Measurements from ENCODE around the gene STAC.
A peak's percentile ranks its signal among the peaks of the same experiment; 100 is the strongest.
"Not testable (repeated sequence)": the region's sequence is repeated elsewhere in the genome, so short reads cannot be mapped to it uniquely, and the experiment has no call there.

STAC gene

DNA sequence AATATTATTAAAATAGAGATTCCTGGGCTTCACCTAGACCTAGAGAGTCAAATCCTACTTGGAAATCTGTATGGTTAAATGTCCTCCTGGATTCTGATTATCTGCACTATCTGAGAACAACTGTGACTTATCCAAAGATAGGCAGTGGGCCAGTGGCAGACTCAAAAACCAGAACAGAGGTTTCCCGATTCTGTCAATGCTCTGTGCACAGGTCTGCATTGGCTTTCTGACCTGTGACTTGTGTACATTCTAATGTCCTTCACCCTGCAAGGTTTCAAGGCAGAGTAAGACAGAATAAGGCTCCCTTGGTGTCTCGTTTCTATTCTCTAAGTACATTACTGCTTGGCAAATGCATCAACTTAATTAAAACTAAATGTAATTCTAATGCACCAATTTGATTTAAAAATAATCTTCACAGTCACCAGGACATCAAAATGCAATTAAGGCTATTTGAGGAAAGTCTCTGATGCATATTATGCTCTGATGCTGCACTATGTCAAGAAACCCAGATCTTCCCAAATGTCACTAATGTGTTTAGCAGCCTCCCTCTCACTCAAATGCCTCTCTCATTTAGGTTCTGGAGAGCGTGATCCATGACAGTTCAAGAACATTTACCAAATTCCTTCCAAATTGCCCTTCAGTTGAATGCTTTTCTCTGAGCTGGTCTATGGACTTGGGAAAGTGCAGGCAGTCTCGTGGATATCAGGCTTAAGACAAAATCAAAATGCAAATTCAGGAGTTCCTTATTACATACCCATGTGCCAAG is 140.1 kb downstream of the STAC start:
- DNase-seq (ENCODE audit: low spot score): no peak

- DNase-seq (ENCODE audit: low spot score): no peak
These were observed 140.7 kb downstream of the STAC start for GRCh38 chr3:36521007-36521379.

DNA sequence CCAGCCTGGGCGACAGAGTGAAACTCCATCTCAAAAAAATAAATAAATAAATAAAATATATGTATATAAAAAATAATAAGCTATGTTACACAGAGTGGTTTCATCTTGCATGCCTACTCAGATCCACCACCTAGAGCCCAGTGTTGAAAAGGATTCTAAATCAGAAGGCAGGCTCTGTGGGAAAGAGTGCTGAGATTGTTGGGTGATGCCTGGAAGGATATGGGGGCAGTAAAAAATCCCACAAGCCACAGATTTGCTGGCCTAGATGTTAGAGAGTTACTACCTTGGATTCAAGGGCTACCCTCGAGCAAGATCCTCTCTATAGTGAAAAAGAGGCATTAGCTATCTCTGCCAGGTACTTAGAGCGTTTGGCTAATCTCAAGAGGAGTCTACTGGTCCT is 144.3 kb downstream of the STAC start:
- DNase-seq (ENCODE audit: low spot score): no peak

GRCh38 chr3:36525115-36525801 is 145.0 kb downstream of the STAC start:
- no peak for DNase-seq (ENCODE audit: low spot score)

- DNase-seq (ENCODE audit: low spot score): no peak
These were observed 157.9 kb downstream of the STAC start for GRCh38 chr3:36538136-36538749.

DNA sequence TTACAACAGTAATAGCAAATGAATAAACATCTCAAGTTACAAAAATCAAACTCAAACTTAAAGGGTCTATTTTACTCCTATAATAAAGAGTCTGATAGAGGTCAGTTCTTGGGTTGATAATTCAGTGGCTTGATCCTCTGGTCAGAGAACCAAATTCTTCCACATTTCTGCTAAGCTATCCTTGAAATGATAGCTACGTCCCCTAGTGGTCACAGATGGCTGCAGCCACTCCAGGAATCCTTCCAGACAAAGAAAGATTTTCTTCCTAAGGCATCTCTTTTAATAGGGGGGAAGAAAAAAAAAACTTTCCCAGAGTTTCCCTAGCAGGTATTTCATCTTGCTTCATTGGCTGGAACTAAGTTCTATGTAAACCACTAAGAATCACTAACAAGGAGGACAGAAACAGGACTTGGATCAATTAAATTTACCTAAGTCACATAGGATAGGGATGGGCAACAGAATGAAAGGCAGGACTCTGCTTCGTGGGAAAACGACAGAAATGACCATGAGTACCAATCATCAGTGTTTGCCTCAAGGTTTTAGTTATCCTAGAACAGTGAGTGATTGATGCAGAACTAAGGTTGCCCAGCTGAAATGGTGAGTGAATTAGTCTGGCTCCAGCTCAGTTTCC is 160.7 kb downstream of the STAC start:
- peak; percentile 19 for DNase-seq (ENCODE audit: low spot score)

GRCh38 chr3:36542186-36542585 is 161.9 kb downstream of the STAC start:
- DNase-seq (ENCODE audit: low spot score): no peak

- DNase-seq (ENCODE audit: low spot score): no peak
These were observed 163.1 kb downstream of the STAC start for GRCh38 chr3:36543276-36543997.

- DNase-seq (ENCODE audit: low spot score): no peak
These were observed 165.9 kb downstream of the STAC start for GRCh38 chr3:36546226-36546625.

DNA sequence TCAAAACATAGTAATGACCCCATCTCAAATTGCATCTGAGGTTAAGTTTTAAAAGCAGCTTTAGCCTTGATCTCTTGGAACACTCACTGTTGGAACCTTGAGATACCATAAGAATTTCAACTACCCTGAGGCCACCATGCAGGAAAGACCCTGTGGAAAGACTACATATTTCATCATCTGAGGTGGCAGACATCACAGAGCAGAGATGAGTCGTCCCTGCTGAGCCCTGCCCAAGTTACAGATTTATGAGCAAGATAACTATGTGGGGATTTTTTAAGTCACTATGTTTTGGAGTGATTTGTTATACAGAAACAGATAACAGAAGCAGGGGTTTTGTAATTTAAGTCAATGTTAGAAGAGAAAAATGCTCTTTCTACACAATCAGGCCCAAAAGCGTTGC is 168.4 kb downstream of the STAC start:
- DNase-seq (ENCODE audit: low spot score): no peak

DNA sequence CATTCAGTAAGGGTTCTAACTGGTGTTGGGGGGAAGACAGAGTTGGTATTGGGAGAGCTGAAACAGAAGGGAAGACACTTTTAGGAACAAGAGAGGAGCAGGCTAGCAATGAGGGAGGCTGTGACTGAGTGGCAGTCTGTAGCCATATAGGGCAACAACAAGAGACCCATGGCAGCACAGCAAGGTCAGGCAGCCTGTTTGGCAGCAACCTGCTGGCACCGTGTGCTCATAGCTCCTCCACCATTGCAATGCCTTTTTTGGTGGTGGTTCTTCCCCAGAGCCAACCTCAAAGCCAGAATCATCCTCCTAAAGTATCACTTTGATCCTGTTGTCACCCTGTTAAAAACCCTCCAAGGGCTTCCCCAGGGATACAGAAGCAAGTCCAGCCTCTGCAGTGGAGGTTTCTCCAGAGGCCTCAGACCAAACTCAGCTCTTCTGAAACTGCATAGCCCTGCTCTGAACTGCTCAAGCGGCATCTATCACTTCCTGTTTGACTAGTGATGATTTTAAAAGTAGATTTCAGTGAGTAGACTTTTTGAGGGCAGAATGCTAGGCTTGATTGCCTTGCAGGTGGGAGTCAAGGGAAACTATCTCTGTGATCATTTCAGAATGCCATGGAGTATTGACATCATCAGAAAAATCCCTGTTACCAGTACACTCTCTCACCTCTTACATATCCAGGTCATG is 176.9 kb downstream of the STAC start:
- DNase-seq (ENCODE audit: low spot score): no peak

DNA sequence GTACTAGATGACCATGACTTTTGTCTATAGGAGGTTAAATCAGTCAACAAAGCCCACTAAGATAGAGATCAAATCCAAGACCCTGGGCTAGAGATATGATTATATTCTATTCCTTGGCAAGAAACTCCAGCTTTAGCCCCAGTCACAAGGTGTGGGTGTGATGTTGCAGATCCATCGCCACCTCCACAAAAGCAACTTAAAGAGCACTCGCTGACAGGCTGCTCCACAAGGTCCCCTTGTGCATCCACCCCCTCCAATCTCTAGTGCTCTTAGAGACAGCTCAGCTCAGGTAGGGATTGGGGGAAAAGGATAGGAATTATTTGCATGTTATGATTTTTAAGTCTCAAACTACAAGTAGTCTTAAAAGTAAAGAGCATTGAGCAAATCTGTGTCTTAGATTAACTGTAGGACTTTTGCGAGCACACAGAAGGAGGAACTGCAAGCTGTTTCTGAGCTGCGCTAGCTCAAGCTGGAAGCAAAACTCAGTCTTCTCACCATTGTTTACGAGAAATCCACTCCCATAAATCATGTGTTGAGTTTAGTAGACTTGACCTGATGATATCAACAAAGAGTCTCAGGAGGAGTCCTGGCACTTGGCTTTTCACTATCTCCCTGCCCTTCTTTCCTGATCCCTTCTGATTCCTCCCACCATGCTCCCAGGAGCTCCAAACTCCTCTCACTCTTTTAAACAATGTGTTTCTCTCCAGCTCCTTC is 177.6 kb downstream of the STAC start:
- DNase-seq (ENCODE audit: low spot score): no peak

- no peak for DNase-seq (ENCODE audit: low spot score)
These were observed 178.7 kb downstream of the STAC start for GRCh38 chr3:36558961-36559360.

- no peak for DNase-seq (ENCODE audit: low spot score)
These were observed 180.4 kb downstream of the STAC start for GRCh38 chr3:36560685-36561084.

DNA sequence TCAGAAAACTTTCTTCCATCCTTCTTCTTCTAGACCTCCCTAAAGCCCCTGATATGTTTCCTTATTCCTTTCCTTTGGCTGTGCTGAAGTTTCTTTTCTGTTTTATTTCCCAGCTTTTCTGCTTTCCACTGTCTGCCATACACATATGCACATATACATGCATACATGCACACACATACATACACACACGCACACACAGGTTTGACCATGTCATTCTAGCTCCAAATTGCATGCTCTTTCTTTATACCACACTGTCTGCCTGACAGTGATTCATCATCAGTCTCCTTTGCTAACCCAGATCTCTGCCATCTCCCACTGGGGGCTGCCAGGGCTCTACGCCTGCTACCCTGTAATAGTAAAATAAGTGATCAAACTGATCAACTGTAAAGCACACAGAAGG is 181.3 kb downstream of the STAC start:
- DNase-seq (ENCODE audit: low spot score): no peak

GRCh38 chr3:36562945-36563344 is 182.6 kb downstream of the STAC start:
- no peak for DNase-seq (ENCODE audit: low spot score)

DNA sequence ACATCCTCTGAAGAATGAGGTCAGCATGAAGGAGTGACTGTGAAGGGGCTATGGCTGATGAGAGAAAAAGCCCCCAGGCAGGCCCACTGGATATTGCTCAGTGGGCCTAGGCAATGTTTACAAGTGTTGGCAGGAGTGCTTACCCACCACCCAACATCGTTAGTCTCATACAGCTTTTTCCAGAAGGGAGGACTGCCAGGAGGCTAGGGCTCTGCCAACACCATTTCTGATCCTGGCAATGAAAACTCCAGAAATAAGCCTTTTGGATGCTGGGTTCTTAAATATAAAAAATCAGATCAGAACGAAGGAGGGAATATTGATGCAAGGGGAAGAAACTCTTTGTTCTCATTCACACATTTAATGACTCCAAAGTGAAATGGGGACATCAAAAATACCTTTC is 194.9 kb downstream of the STAC start:
- DNase-seq (ENCODE audit: low spot score): no peak

DNA sequence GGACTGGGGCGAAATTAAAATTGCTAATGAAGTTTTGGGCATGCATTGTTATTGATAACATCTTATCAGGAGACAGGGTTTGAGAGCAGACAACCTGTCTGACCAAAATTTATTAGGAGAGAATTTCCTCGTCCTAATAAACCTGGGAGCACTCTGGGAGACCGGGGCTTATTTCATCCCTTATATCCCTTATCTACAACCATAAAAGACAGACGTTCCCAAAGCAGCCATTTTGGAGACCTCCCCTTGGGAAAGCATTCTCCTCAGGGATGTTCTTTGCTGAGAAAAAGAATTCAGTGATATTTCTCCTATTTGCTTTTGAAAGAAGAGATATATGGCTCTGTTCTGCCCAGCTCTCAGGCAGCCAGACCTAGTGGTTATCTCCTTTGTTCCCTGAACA is 198.1 kb downstream of the STAC start:
- DNase-seq (ENCODE audit: low spot score): not testable (repeated sequence)

DNA sequence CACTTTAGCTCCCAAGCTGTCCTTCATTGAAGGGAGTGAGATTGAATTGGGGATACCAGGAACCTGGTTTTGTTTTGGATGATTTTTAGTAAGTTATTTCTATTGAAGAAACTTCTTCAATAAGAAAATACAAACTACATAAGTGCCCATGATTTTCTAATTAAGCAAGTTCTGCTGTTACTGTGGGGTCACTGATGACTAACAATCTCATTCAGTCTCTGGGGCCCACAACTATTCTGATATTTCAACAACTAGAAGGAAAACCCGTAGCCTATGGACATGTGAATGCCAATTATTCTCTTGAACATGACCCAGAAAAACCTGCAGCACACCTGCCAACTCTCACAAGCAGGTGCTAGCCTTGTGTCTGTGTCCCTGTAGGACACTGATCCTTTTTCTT is 199.4 kb downstream of the STAC start:
- no peak for DNase-seq (ENCODE audit: low spot score)

DNA sequence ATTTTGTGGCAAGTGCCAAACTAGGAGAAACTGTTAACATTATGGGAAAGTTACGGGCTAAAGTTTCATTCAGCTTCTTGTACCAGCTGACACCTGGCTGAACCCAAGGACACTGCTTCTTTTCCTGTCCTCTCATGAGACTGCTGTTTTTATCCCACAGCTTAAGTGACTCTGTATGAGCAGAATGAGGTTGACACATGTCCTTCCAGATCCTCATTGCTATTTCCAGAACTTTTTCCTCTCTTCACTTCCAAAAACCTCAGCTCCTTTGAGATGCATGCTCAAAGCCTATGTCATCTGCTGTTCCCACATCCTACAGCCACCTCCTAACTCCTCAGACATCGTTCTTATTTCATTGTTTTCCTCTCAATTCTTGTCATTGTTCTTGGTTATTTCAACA is 200.4 kb downstream of the STAC start:
- DNase-seq (ENCODE audit: low spot score): no peak

DNA sequence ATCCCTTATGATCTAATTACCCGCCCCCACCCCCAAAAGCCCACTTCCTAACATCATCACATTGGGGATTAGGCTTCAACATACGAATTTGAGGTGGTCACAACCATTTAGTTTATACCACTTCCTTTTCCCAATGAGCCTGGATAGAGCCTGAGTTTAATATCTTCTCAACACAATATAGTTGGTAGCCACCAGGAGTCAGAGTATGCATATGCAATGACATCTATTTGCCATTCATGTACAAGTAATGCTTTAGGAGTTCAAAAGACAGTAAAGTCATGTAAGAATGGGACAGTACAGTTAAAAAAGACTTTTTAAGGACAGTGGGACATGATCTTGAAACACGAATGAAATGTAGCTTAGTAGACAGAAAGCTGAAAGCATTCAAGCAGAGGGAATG is 211.7 kb downstream of the STAC start:
- DNase-seq (ENCODE audit: low spot score): no peak
